Suppressor macrophage treated with lipopolysaccharide for 1 hour (primary cell): ENCODE measurements around the gene TRIP4.
"Not testable (repeated sequence)": the region's sequence is repeated elsewhere in the genome, so short reads cannot be mapped to it uniquely, and the experiment has no call there.

Source experiments
- DNase-seq, 3 donors: peaks; one replicate each; pipeline ENCODE4 v3.0.0-alpha.2; 2020 to 2022

Gene TRIP4

DNA sequence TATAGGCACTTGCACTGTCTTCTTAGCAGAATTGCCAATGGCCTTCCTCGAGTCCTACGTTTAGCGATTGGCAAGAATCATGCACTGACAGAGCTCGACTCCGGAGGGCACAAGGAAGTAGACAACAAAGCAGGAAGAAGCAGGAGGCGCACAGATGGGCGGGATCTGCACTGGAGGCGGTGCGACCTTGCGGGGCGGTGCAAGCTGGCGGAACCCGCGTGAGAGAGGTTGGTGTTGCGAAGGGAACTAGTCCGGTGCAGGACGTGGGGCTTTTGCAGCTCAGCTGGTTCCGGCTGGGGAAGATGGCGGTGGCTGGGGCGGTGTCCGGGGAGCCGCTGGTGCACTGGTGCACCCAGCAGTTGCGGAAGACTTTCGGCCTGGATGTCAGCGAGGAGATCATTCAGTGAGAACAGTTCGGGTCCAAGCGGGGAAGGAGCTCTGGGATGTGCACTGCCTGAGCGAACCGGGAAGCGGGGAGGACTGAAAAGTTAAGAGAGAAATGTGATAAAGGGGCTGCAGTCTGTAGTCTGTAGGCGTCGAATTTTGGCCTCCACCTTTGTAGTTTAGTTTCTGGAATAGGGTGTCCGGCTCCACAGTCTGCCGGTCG lies at the start of gene TRIP4:
TSS of gene TRIP4 (plus strand) at position 275 of the 607 bp plus-strand sequence. CDS start at position 303, 28 bp downstream.
- peak; percentile 97 to 98 (median 98) for DNase-seq

DNA sequence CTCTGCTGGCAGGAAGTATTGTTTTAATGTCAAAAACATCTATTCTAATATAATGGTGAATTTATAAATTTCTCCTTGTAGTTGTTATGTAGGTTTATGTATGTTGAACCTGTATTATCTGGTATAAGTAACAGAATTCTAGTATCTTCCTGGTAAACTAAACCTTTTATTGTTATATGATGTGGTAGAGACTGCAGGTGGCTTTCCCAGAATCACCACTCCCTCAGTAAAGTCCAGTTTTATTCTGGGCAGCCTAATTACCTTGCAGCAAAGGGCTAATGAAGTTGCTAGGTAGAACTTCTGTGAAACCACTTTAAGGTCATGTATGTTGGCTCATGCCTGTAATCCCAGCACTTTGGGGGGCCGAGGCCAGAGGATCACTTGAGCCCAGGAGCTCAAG lies 47.3 kb upstream of the TRIP4 start:
- no peak for DNase-seq

DNA sequence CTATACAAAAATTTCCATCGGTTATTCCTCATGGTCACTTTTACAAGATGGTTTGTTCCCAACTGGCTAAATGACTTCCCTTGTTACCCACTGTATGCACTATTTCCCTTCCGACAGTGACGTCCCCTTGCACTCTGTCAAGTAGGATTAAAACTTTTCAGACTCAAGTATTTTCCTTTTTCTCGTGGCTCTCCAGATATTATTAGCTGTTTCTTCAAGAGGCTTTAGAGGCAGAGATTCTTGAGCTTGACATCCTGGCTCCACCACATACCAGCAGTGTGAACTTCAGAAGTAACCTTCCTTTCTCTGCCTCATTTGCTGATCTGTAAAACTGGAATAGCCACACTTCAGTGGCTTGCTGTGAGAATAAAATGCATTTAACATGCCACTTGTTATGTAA lies 45.7 kb upstream of the TRIP4 start:
- DNase-seq: no peak

DNA sequence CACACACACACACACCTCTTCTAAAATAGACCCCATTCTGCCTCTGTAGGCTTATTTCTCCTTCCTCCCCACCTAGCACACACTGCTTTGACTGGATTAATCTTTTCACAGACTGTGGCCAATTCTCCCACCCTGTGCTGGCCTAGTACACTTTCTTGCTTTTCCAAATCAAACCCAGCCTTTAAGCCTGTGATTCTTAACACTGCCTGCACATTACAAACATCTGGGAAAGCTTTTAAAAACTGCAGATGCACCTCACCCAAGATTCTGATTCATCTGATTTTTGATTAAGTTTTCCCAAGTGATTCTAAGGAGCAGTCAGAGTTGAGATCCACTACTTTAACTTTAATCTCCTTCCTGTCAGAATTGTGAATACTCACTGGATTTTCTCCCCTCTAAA lies 44.4 kb upstream of the TRIP4 start:
- DNase-seq: no peak

DNA sequence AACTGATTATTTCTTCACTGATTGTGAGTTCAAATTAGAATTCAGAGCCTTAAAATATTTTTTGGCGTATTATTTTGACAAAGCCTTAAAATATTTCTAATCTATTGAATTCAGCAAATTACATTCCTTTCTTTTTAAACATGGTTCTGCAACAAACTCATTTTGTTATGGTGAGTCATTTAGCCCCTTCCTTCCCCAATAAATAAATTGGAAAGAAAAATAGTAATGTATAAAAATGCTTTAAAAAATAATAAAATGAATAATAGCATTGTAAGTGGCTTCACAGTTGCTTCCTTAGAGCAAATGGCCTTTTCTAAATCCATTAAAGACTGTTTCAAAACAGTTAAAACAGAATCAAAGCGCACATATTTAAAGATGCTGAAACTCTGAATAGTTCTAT lies 43.8 kb upstream of the TRIP4 start:
- no peak for DNase-seq

DNA sequence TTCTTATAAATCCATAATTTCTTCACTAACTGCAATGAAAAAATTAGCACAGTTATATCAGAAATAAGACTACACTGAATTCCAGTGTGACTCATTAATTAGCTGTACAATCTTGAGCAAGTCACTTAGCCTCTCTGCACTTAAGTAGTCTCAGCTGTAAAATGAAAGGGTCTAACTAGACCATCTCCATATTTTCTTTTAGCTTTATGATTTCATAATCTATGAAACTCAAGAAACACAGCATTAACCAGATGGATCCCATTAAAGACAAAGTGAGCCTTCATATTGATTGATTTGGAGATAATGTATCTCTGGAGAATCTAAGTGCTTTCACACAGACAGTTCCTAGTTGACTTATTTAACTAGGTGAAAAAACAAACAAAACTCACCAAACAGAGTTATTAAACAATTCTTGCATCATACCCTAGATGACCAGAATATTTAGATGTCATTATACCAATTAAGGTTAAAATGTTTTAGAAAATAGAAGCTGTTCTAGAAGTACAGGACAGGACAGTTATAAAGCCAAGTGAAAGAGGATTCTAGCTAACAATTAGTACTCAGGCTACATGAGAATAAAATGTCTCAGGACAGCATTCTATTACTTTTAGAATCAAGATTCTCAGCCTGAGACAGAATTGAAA lies 42.9 kb upstream of the TRIP4 start:
- peak in 1 of 3 donors; percentile 18 for DNase-seq

DNA sequence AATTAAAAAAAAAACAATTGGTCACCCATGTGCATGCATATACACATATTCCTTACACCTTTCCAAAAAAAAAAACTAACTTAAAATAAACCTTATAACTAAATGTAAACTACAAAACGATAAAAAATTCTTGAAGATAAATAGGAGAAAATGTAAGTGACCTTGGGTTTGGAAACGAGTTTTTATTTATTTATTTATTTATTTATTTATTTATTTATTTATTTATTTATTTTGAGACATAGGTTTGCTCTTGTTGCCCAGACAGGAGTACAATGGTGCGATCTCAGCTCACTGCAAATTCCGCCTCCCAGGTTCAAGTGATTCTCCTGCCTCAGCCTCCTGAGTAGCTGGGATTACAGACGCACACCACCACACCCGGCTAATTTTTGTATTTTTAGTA lies 41.4 kb upstream of the TRIP4 start:
- not testable (repeated sequence) for DNase-seq

DNA sequence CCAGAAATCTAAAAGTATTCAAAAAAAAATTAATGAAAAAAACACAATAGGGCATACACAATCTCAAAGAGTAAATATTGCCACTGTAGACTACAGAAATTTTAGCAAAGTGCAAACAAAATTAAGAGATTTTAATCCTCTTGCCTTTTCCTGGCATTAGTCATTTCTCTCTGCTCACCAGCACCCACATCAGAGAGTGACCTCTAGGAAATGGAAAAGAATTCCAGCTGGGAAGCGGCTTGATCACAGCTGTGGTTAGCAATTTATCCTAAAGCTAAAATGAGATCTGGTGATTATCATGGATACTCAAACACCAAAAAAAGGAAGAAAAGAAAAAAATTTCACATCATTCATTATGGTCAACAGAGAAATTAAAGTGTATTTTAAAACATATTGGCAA lies 39.2 kb upstream of the TRIP4 start:
- no peak for DNase-seq

DNA sequence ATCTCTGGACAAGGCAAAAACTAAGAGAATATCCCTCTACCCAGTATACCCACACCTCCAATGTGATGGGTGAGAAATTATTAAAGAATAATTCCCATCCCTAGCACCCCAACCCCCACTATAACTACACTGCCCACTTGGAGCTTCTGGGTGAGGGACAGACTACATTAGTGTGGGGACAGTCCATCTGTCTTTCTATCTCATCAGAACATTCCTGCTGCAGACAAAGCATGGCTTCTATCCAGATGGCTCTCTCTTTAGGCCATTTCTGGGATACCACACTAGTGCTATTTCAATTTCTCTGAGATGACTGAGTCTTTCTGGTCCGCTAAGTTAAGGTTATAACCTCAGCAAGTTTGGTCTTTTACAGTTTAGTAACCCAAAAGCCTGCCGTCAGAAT lies 38.3 kb upstream of the TRIP4 start:
- no peak for DNase-seq

DNA sequence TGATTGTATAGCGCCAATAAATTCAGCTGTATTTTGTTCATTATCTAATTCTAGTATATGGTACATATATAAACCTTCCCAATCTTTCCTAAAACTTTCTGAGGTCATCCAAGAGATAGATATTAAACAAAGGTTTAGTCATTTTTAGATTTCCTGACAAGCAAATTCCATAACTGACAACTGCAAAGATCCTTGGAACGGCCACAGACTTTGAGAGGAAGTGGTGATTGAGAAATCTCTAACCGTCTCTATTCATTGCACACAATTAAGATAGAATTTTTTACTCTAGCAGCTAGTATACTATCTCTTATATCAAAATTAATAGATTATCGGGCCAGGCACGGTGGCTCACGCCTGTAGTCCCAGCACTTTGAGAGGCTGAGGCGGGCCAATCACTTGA lies 36.4 kb upstream of the TRIP4 start:
- DNase-seq: no peak

DNA sequence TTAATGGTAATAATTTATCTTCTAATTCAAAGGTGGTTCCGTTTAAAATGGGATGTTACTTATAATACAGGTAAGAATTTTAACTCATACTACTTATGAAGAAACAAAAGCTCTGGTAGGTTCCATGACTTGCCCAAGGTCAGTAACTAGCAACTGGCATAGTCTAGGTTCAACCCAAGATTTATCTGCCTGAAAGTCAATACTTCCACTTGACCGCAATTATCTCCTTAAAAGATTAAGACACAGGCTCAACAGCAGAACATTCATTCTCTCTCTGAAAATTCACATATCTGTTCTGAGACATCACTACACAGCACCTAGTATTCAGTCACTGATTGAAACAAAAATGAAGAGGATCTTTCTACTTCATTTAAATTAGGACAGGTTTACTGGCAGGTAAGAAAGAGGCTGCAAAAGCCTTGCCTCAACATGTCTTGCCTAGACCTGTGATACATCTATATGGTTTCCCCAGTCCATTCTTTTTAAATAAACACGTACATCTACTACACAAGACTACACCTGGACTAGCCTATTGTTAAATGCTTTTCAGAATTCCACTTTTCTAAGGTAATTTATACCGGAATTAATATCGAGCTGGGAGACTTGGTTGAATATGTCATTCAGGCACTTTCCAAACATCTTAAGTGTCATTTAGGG lies 32.8 kb upstream of the TRIP4 start:
- no peak for DNase-seq

DNA sequence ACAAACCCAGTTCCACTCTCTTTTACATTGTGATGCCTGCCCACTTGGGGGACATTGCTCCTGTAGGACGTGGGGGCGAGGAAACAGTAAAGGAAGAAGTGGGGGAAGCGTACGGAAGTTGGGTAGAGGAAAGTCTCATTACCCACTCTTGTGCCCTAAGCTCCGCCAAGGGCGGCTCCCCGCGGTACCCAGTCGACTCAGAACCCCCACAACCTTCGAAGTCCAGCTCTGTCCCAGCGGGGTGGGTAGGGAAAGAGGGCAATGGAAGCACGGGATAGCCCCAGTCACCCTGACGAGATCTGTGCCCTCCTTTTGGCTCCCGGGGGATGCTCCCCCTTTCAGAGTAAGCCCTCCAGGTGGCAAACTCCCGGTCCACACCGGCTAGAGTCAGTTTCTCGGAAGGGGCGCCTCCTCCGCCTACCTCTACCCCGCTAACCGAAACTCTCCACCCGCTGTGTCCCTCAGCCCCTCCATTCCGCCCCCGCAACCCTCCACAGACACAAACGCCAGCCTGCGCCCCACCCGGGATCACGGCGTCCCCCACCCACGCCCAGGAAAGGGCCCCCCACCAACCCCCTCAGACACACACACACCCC lies 32.2 kb upstream of the TRIP4 start:
- peak; percentile 44 to 57 (median 48) for DNase-seq

DNA sequence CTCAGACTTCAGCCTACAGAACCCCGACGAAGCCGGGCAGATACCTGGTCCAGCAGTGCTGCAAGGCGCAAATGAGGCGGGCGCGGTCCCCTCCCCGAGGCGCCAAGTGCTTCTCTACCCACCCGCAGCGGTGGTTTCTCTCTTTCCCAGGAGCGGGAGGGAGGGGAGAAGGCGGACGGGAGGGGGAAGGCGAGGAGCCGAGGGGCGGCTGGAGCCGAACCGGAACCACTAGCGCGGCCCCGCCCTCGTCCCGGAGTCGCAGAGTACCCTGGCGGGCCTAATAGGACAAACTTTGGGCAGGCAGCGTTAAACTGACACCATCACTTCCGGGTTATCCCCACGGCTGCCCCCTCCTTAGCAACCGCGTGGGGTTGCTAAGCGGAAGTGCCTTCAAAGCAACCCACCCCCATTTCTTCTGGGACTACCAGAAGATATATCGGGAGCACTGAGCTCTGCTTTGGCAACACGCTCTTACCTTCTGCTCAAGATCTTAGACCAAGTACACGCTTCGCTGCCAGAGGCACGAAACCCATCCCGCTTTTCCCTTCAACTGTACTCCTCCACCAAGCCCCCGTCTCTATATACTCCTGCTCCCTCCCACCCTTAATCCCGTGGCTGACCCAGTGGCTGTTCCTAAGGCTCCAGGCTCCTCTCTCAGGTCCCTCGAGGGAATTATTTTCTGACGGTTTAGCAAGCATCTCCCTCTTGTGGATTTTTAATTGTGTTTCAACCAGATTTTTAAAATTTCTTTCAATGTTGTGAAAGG lies 31.5 kb upstream of the TRIP4 start, which contains the start of gene CSNK1G1:
TSS of gene CSNK1G1 (minus strand) at position 230 of the 766 bp plus-strand sequence. CDS start 55,674 bp downstream, outside the sequence.
- peak; percentile 98 for DNase-seq

DNA sequence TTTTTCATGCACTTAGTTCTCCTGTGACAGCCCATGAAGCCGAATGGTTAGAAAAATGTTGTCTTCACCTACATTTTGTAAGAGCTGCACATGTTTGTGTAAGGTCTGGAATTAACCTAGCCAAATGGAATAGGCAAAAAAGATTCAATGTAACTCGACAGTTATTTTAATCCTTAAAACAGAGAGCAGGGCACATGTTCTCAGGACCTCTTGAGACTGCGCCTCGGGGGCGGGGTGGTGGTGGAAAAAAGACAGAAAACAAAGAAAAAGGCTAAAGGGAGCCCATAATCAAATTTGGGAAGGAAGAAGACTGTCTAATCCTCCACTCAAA lies 31.0 kb upstream of the TRIP4 start:
- no peak for DNase-seq

DNA sequence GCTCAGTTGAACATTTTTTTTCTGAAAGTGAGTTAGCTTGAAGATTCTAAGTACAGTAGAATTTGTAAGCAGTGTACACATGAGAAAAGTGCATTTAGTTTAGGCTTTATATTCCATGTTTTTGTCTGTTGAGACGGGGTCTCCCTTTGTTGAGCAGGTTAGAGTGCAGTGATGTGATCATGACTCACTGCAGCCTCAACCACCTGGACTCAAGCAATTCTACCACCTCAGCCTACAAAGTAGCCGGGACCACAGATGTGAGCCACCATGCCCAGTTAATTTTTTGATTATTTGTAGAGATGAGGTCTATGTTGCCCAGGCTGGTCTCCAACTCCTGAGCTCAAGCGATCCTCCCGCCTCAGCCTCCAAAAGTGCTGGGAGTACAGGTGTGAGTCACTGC lies 26.4 kb upstream of the TRIP4 start:
- DNase-seq: no peak

DNA sequence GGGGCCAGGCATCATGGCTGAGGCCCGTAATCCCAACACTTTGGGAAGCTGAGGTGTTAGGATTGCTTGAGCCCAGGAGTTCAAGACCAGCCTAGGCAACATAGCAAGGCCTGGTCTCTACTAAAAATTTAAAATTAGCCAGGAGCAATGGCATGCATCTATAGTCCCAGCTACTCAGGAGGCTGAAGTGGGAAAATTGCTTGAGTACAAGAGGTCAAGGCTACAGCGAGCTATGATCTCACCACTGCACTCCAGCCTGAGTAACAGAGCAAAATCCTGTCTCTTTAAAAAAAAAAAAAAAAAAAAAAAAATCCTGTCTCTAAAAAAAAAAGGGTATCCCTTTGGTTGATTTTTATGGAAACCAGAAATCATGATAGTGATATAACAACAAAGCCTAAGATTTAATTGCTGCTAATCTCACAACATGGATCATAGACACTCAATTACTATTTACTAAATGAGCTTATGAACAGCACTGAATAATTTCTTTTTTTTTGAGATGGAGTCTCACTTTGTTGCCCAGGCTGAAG lies 18.5 kb upstream of the TRIP4 start:
- DNase-seq: no peak

DNA sequence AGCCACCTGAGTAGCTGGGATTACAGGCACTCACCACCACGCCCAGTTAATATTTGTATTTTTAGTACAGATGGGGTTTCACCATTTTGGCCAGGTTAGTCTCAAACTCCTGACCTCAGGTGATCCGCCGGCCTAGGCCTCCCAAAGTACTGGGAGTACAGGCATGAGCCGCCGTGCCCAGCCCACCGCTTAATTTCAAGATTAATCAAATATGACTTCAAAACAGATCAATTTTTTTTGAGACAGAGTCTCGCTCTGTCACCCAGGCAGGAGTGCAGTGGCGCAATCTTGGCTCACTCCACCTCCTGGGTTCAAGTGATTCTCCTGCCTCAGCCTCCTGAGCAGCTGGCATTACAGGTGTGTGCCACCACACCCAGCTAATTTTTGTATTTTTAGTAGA lies 16.3 kb upstream of the TRIP4 start:
- not testable (repeated sequence) for DNase-seq

DNA sequence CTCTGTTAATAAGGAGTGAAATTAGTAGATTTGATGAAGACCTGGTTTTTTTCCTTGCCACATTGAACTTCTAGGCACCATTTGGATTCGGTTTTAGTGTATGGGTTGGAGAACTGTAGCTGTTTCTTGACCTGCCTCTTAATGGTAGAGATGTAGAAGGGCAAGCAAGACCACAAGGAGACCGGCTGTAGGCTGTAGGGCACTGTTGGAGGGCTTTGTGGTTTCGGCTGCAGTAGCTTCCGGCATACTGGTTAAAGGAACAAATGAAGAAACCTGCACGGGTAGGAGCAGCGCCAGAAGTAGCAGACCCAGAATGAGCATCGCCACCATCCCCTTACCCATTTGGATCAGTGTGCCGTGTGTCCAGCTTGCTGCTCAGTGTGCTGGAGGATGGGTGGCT lies 14.3 kb upstream of the TRIP4 start:
- DNase-seq: no peak

DNA sequence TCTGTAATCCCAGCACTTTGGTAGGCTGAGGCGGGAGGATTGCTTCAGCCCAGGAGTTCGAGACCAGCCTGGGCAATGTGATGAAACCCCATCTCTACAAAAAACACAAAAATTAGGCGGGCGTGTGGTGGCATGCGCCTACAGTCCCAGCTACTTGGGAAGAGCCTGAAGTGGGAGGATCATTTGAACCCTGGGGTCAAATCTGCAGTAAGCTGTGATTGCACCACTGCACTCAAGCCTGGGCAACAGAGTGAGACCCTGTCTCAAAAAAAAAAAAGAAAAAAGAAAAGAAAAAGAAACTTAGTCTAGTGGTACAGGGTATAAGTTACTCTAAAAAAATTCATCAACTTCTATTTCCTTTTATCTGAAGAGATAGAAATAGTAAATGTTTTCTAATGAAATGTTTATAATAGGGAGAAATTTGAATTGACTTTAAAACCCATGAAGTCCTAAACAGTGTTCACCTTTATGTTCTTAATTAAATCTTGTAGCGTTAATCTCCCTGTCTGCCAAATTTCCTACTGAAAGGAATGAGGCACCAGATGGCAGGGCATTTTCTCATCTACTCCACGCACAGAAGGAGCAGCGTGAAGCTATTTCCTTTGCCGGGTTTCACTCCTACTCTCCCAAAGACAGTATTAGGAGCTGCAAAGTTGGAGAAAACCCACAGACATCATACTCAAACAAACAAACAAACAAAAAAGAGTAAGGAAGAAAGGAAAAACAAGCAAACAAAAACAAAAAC lies 8.2 kb upstream of the TRIP4 start:
- no peak for DNase-seq

DNA sequence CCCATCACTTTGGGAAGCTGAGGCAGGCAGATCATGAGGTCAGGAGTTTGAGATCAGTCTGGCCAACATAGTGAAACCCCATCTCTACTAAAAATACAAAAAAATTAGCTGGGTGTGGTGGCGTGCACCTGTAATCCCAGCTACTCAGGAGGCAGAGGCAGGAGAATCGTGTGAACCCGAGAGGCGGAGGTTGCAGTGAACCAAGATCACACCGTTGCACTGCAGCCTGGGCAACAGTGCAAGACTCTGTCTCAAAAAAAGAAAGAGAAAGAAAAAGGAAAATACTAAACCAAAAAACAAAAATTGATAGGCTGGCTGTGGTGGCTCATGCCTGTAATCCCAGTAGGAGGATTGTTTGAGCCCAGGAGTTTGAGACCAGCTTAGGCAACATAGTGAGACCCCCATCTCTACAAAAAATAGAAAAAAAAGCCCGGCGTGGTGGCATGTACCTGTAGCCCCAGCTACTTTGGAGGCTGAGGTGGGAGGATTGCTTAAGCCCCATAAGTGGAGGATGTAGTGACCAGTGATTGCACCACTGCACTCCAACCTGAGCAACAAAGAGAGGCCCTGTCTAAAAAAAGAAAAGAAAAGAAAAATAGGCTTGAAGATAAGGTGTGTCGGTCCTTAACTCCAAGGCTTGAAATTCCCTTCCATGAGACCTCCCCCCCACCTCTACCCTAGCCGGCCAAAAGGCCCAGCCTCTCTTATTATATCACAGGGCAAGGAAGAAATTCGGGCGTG lies 7.3 kb upstream of the TRIP4 start:
- DNase-seq: not testable (repeated sequence)

DNA sequence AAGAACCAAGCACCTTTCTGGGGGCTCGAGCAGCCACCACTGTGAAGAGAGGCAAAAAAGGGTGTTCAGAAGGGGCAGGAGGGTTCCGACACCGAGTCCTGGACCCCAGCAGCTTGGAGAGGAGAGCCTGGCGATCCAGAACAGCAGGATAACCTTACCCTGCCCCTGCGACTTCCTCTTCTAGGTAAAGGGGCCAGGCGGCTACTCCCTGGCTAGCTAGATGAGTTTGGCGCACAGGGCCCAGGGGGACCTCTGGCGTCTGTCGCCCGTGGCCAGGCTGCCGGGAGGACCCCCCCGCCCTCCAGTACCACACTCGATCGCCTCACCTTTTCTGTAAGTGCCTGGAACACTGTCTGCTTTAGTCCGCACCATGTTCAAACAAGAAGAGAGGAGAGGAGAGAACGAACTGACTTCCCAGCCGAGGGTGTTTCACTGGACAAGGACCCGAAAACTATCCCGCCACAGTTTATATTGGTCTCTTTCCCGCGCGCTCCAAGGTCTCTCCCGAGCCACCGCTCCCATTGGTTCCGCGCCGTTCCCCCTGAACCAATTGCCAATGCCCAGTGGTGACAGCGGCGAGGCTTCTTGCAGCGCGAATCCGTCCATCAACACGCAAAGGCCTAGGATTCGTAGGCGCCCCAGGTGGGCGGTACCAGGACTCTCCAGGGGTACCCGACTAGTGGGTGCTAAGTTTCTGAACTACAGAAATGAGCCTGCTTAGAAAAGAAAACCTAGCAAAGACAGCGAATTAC lies 6.5 kb upstream of the TRIP4 start, which contains the start of gene PCLAF:
TSS of gene PCLAF (minus strand) at position 442 of the 752 bp plus-strand sequence. CDS start at position 372, 70 bp downstream.
- peak; percentile 95 to 96 (median 96) for DNase-seq
